Stomach smooth muscle (tissue), 2 donors: ENCODE data around the gene PHOX2A.

Experiments
- H3K27ac ChIP-seq: one replicate; pipeline ENCODE4 v1.7.0; 2013; ENCODE audit warnings: mild to moderate bottlenecking, low read length, inconsistent platforms
- H3K27me3 ChIP-seq, 2 donors: one replicate each; pipeline ENCODE4 v1.7.0; 2013; ENCODE audit warnings: low read length in 2 of 2; ENCODE audit not compliant: insufficient read depth in 2 of 2, control insufficient read depth in 1 of 2
- H3K36me3 ChIP-seq, 2 donors: one replicate each; pipeline ENCODE4 v1.7.0; 2013; ENCODE audit warnings: low read length in 2 of 2; ENCODE audit not compliant: control insufficient read depth in 2 of 2, insufficient read depth in 2 of 2
- H3K4me1 ChIP-seq: one replicate; pipeline ENCODE4 v1.7.0; 2013; ENCODE audit warnings: low read length; ENCODE audit not compliant: control insufficient read depth, insufficient read depth
- H3K4me3 ChIP-seq, 2 donors: one replicate each; pipeline ENCODE4 v1.7.0; 2013; ENCODE audit warnings: low read length in 2 of 2
- H3K9ac ChIP-seq, 2 donors: one replicate each; pipeline ENCODE4 v1.7.0; 2013; ENCODE audit warnings: low read length in 2 of 2, mild to moderate bottlenecking in 1 of 2
- H3K9me3 ChIP-seq, 2 donors: one replicate each; pipeline ENCODE4 v1.7.0; 2013; ENCODE audit warnings: low read length in 2 of 2; ENCODE audit not compliant: control insufficient read depth in 2 of 2
- donor health status: healthy.
- donor health status: Pancreatic carcinoma.

Gene PHOX2A

DNA sequence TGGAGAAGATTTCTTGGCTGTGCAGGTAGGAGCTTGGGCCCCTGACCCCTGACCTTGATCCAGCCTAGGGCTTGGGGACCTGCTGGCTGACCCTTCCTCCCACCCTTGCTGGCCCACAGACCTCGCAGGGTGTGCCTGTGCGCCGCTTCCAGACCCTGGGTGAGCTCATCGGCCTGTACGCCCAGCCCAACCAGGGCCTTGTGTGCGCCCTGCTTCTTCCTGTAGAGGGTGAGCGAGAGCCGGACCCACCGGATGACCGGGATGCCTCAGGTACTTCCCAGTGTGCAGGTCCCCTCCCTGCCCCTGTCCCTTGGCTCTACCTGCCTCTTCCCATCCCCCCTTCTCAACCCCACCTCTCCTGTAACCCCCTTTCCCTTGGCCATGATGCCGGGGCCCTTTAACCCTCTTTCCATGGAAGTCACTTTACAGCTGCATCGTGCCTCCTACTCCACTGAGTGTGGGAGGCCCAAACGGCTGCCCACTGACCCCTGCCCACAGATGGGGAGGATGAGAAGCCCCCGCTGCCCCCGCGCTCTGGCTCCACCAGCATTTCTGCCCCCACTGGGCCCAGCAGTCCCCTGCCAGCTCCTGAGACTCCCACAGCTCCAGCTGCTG lies 15.6 kb downstream of the PHOX2A start:
- Histone ChIP-seq H3K9me3 (no peaks in the 10 kb centered on the region), H3K27ac (no peak overlapping the region), H3K9ac (peak overlapping the region in 1 of 2 donors; percentile 21), H3K27me3 (no peaks in the 10 kb centered on the region), H3K4me1 (peaks cover 27% of the 10 kb centered on the region), H3K36me3 (peaks cover 45 to 52% of the 10 kb centered on the region in 2 donors), H3K4me3 (no peak overlapping the region)

DNA sequence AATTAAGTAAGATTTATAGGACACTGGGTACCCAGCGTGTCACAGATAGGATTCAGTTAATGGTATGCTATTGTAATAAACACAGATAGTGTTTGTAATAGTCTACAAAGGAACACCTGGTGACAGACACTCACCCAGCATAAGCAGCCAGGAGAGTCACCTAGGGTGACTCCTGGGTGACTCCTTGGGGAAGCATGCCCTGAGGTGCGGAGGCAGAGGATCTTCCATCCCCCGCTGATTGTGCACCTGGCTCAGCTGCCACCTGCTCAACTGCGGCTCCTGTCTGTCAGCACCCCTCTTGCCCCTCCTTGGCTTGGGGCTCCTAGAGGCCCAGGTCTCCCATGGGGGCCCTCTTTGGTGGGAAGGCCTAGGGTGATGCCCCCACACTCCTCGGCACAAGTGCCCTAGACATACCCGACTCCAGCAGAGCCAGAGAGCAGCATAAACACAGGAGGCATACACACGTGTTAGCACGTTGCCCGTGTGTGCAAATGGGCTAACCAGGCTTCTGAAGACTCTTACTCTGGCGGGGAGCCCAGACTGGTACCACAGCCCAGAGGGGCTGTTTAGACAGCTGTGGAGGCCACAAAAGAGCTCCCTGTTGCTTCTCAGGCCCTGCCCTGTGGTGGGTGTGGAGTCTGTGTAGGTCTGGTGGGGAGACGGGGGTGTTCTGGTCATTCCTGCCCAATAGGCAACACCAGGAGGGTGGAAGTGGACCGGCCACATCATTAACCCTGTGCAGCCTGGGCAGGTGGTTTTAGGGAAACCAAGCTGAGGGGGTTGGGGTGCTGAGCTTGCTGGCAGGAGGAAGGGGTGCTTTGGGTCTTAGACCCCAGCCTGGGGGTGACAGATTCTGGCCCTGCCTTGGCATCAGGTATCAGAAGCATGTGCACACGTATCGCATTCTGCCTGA lies 16.4 kb downstream of the PHOX2A start:
- Histone ChIP-seq H3K4me1 (peaks cover 30% of the 10 kb centered on the region), H3K36me3 (peaks cover 37 to 44% of the 10 kb centered on the region in 2 donors), H3K4me3 (no peak overlapping the region), H3K9ac (peak overlapping the region in 1 of 2 donors; percentile 36), H3K9me3 (no peaks in the 10 kb centered on the region), H3K27ac (no peak overlapping the region), H3K27me3 (no peaks in the 10 kb centered on the region)

DNA sequence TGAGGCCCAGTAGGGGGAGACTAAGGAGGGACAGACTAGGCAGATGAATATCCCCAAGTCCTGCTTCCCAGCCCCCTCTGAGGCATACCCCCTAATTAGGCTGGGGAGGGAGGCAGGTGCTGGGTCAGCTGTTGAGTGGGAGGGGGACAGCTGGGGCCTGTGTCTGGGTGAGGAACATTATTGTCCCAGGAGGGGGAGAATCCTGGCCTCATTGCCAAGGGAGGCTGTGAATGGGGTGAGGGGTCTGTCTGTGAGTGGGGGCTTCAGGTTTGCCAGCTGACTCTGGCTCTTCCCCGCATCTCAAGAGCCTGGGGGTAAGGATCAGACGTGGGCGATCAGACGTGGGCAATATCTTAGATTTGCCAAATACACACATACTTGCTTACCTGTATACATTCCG lies 17.3 kb downstream of the PHOX2A start:
- no peak overlapping the region for H3K27ac ChIP-seq
- no peaks in the 10 kb centered on the region for H3K27me3 ChIP-seq
- peaks cover 28 to 37% of the 10 kb centered on the region in 2 donors for H3K36me3 ChIP-seq
- no peak overlapping the region for H3K4me3 ChIP-seq
- H3K4me1 ChIP-seq = peaks cover 37% of the 10 kb centered on the region
- peak overlapping the region in 1 of 2 donors; percentile 1 for H3K9ac ChIP-seq
- no peaks in the 10 kb centered on the region for H3K9me3 ChIP-seq

DNA sequence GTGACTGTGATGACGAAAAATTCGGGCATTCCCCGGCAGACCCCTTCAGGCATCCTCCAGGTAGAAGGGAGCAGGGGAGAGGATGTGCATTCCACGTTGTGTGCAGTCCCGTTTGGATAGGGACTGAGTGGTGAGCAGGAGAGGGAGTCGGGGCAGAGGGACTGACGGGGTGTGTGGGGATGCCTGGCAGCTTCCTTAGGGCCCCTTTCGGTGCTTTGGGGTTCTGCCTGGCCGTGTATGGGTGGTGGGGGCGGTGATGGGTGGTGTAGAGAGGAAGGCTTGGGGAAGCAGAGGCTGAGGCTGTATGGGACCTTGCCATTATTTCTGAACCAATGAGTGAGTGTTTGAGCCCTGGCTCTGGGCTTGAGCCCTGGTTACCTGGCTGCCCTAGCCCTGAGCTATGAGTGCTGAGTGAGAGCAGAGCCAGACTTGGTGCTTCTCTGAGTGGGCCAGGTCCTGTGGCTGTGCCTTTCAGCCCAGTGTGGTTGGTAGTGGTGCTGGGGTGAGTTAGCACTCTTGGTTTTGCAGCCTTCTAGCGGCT lies 18.5 kb downstream of the PHOX2A start:
- H3K4me1 ChIP-seq = peaks cover 37% of the 10 kb centered on the region
- H3K27me3 ChIP-seq = no peaks in the 10 kb centered on the region
- H3K9me3 ChIP-seq = no peaks in the 10 kb centered on the region
- H3K4me3 ChIP-seq = peak overlapping the region; percentile 65 to 89
- peaks cover 17 to 25% of the 10 kb centered on the region in 2 donors for H3K36me3 ChIP-seq
- peak overlapping the region; percentile 46 for H3K27ac ChIP-seq
- peak overlapping the region; percentile 74 to 95 for H3K9ac ChIP-seq

DNA sequence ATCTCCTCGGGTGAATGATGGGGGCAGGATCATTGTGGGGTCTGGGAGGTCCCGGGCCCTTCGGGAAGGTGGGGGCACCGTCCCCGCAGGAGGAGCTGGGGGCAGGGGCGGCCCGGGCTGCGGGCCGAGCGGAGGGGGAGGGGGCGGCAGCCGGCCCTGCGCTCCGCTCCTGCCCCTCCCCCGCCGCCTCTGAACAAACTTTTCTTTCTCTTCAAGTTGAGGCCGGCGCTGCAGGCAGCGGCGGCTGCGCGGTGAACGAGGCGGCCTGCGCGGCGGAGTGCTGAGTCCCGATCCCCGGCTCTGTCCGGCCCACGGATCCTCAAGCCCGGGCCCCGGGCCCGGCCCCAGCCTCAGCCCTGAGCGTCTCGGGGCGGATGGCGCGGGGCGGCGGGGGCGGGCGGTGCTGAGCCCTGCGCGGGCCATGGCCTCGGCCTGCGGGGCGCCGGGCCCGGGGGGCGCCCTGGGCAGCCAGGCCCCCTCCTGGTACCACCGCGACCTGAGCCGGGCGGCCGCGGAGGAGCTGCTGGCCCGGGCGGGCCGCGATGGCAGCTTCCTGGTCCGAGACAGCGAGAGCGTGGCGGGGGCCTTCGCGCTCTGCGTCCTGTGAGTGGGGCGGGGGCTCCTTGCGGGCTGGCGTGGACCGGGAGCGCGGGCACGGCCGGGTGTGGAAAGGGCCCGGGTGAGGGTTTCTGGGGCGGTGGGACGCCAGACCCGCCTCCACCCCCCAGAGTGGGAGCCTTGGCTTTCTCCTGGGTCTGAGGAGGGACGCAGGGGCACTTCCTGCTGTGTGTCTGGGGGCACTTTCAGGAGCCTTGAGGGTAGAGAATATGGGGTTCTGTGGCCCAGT lies 19.2 kb downstream of the PHOX2A start, which contains the start of gene INPPL1:
Gene INPPL1, plus strand, starts transcription at position 204 of the 847 bp plus-strand sequence. Its CDS starts 218 bp downstream, at position 422.
- peaks cover 10 to 18% of the 10 kb centered on the region in 2 donors for H3K36me3 ChIP-seq
- H3K27ac ChIP-seq = peak within 1 kb of the TSS; percentile 93
- peaks cover 37% of the 10 kb centered on the region for H3K4me1 ChIP-seq
- H3K27me3 ChIP-seq = no peaks in the 10 kb centered on the region
- H3K4me3 ChIP-seq = peak within 1 kb of the TSS; percentile 89 to 94
- H3K9ac ChIP-seq = peak within 1 kb of the TSS; percentile 85 to 95
- H3K9me3 ChIP-seq = no peaks in the 10 kb centered on the region

DNA sequence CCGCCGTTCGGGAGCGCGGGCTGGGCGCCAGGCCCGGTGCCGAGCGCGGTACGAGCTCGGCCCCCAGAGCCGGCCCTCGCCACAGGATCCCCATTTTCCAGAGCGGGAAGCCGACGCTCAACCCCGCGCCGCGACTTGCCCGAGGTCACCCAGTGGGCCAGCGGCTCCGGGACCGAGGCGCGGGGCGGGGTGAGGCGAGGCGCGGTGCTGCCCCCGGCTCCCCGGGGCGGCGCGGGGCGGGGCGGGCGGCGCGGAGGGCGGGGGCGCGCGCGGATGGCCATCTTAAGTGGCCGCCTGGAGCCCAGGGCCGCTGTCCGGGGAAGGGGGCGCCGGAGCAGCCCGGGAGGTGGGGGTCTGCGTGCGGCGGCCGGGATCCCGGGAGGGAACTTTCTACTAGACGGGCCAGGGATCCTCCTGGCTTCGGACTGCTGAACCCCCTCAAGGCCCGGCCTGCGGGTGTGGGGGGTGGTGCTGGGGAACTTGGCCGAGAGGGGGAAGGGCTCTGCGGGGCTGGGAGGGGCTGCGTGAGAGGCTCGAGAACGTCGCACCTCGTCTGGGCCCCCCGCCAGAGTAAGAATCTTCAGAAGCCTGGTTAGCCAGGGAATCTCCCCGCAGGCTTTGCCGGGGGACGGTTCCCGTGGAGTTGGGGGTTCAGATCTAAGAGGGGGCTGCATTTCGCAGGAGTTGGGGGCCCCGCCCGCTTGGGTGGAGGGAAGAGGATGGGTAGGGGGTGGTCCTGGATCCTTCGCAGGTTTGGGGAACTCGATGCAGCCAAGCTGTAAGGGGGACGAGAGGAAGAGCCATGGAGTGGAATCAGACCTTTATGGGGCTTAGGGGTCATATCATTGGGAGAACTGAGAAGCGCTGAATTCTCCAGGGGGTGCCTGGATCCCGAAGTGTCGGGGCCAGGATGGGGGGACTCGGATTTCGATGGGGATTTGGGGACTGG lies 20.1 kb downstream of the PHOX2A start:
- Histone ChIP-seq H3K9me3 (no peaks in the 10 kb centered on the region), H3K9ac (peak overlapping the region; percentile 85 to 95), H3K27ac (peak overlapping the region; percentile 93), H3K4me1 (peaks cover 37% of the 10 kb centered on the region), H3K36me3 (peaks cover 2 to 9% of the 10 kb centered on the region in 2 donors), H3K27me3 (no peaks in the 10 kb centered on the region), H3K4me3 (peak overlapping the region; percentile 89 to 94)

DNA sequence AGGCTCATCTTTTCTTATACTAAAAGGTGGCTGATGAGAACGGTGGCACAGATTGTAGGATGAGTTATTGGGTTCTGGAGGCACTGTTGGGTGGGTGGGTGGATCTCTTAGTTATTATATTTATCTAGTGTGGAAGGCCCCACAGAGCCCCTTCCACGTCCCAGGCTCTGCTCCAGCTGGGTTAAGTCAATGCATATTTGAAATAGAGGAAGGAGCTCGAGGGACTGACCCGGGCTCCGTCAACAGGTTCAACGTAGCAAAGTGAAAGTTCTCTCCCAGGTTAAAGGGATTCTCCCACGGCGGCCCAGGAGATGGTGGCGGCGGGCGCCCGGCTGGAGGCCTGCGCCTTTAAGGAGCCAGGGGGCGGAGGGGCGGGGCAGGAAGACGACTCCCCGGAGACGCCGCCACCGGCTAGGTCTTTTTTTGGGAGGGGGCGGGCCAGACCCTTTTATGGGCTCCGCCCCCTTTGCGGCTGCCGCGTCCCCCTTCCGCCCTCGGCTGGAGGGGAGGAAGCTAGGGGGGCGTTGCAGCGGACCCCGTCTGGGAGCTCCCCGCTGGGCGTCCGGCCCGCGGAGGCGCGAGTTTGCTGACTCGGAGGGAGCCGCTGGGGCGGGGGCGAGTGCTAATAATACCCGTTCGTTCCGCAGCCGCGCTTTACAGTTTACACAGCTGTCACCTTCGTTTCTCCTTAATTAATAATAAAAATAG lies 20.9 kb downstream of the PHOX2A start:
- Histone ChIP-seq H3K9me3 (no peaks in the 10 kb centered on the region), H3K27ac (peak overlapping the region; percentile 93), H3K4me3 (peak overlapping the region; percentile 87 to 89), H3K4me1 (peaks cover 35% of the 10 kb centered on the region), H3K9ac (peak overlapping the region; percentile 79 to 82), H3K27me3 (peaks cover 0 to 4% of the 10 kb centered on the region in 2 donors), H3K36me3 (peaks cover 0 to 5% of the 10 kb centered on the region in 2 donors)

DNA sequence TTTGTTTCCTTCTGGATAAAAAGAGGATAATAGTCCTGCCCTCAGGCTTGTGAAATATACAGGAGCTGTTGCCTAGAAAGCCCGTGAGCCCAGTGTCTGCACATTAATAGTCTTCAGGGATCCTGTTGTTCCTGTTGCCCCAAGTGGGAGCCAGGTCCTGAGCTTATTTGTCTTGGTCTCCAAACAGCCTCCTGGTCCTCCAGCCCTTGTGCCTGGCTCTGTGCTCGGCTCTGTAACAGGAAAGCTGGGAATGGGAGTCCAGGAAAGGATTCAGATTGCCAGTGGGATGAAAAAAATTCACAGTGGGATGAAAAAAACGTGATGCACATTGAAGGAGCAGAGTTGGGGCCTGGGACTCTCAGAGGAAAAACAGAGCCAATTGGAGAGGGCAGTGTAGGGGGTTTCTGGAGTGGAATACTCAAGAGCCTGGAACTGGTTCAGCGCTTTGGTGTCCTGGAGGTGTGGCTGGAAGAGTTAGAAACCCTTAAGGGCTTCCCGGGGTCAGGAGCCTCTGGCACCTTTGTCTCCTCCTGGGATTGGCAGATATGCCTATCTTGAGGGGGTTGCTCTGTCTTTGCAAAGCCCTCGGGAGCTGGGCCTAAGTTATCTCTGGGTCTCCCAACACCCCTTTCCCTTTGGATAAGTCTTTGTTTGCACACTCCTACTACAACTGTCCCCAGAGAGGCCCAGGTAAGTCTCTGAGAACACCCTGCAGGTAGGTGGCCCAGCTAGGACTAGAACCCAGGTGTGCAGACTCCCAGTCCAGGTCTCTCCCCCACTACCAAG lies 21.7 kb downstream of the PHOX2A start:
- H3K4me1 ChIP-seq = peaks cover 27% of the 10 kb centered on the region

More for the DNA sequence above, 21.7 kb downstream of the PHOX2A start:
- Histone ChIP-seq H3K9ac (peak overlapping the region; percentile 79 to 82), H3K36me3 (peaks cover 0 to under 1% of the 10 kb centered on the region in 2 donors), H3K27ac (peak overlapping the region; percentile 93), H3K4me3 (peak overlapping the region; percentile 87 to 89), H3K9me3 (no peaks in the 10 kb centered on the region), H3K27me3 (peaks cover 0 to 4% of the 10 kb centered on the region in 2 donors)
